ENCODE results near the gene WDSUB1. TPM values are rescaled to one million over a fixed set of nuclear protein-coding genes. Genes with fewer than 3 reads are reported as not detected.
A peak's percentile ranks its signal among the peaks of the same experiment; 100 is the strongest.

The WDSUB1 gene, protein sequence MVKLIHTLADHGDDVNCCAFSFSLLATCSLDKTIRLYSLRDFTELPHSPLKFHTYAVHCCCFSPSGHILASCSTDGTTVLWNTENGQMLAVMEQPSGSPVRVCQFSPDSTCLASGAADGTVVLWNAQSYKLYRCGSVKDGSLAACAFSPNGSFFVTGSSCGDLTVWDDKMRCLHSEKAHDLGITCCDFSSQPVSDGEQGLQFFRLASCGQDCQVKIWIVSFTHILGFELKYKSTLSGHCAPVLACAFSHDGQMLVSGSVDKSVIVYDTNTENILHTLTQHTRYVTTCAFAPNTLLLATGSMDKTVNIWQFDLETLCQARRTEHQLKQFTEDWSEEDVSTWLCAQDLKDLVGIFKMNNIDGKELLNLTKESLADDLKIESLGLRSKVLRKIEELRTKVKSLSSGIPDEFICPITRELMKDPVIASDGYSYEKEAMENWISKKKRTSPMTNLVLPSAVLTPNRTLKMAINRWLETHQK
- 10 to 100 TPM; 16.3 to 29.1 (median 27.2) TPM for polyA plus RNA-seq (ENCODE audit: insufficient read length in 4 of 4)

- peak; percentile 44 to 62 (median 56) for DNase-seq (ENCODE audit: low read depth in 4 of 4, low spot score in 3 of 4)
These were observed at the start of gene WDSUB1 for GRCh38 chr2:159285929-159286708. Gene WDSUB1, minus strand, starts transcription at chr2:159286703. Its CDS starts 3,634 bp downstream, at chr2:159283069.

- DNase-seq (ENCODE audit: low read depth in 4 of 4, low spot score in 3 of 4), result no peak
These were observed 40.2 kb upstream of the WDSUB1 start for GRCh38 chr2:159326569-159327255.

DNA sequence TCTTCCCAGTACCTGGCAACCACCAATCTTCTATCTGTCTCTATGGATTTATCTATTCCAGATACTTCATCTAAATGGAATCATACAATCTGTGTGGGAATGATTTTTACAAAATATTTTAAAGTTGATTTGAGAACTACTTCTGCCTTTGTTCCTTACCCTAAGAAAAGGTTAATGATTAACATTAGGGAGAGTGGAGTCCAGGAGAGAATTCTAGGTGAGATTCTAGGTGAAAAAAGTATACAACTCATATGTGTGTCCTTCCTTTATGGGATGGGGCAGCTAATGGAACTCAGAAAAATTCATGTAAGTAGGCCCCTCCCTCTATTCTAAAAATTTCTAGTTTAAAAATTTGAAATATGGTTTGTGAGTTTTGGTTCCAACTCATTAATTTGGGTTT, 35.9 kb upstream of the WDSUB1 start:
- no peak for DNase-seq (ENCODE audit: low read depth in 4 of 4, low spot score in 3 of 4)

GRCh38 chr2:159317392-159318088, 31.0 kb upstream of the WDSUB1 start:
- no peak for DNase-seq (ENCODE audit: low read depth in 4 of 4, low spot score in 3 of 4)

DNA sequence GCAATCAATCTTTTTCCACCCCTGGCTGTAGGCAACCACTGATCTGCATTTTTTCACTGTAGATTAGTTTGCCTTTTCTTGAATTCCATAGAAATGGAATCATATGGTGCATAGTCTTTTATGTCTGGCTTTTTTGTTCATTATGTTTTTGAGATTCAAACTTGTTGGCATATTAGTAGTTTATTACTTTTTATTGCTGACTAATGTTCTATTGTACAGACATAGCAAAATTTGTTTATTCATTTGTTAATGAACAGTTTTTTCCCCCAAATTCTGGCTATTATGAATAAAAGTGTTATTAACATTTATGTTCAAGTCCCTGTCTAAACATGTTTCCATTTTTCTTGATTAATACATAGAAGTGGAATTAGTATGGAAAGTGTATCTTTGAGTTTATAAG, 21.4 kb upstream of the WDSUB1 start:
- DNase-seq (ENCODE audit: low read depth in 4 of 4, low spot score in 3 of 4), result no peak

- DNase-seq (ENCODE audit: low read depth in 4 of 4, low spot score in 3 of 4), result no peak
These were observed 14.1 kb upstream of the WDSUB1 start for GRCh38 chr2:159300586-159300985.

DNA sequence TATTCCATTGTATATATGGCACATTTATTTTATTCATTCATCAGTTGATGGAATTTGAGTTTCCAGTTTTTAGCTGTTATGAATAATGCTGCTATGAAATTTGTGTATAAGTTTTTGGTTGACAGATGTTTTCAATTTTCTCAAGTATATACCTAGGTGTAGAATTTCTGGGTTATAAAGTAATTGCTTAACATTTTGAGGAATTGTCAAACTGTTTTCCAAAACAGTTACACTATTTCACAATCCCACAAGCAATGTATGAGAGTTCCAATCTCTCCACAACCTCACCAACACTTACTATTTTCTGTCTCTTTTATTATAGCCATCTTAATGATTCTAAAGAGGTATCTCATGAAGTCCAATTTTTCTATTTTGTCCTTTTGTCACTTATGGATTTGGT, 12.5 kb upstream of the WDSUB1 start:
- no peak for DNase-seq (ENCODE audit: low read depth in 4 of 4, low spot score in 3 of 4)

DNA sequence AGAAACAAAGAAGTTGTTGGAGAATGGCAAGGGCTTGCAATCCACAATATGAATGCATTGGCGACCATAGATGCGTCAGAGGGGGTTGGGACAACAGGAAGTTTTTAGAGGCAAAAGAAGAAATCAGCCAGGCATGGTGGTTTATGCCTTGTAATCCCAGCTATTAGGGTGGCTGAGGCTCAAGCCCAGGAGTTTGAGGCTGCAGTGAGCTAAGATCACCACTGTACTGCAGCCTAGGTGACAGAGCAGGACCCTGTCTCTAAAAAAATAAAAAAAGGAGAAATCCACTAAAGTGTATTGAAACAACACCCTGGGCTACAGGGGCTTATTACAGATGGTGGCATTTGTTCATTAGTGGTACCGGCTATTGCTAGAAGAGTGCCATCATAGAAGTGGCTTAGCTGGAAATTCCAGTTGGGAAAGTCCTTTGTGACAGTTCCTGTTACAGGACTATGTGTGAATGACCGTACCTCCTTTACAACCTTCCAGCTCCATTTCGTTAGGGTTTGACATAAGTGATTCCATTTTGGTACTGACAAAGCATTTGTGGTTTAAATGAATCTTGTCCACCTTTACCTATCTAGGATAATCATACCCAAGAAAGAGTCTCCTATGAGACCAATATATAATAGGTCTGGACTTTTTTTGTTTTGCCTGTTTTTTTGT, 10.7 kb upstream of the WDSUB1 start:
- no peak for DNase-seq (ENCODE audit: low read depth in 4 of 4, low spot score in 3 of 4)

GRCh38 chr2:159292157-159292556, 5.7 kb upstream of the WDSUB1 start:
- DNase-seq (ENCODE audit: low read depth in 4 of 4, low spot score in 3 of 4), result no peak

GRCh38 chr2:159290289-159290907, 3.9 kb upstream of the WDSUB1 start:
- DNase-seq (ENCODE audit: low read depth in 4 of 4, low spot score in 3 of 4), result no peak

GRCh38 chr2:159287733-159288132, 1.2 kb upstream of the WDSUB1 start:
- no peak for DNase-seq (ENCODE audit: low read depth in 4 of 4, low spot score in 3 of 4)

GRCh38 chr2:159286709-159287441, 372 bp upstream of the WDSUB1 start:
- peak; percentile 95 to 97 (median 96) for DNase-seq (ENCODE audit: low read depth in 4 of 4, low spot score in 3 of 4)

DNA sequence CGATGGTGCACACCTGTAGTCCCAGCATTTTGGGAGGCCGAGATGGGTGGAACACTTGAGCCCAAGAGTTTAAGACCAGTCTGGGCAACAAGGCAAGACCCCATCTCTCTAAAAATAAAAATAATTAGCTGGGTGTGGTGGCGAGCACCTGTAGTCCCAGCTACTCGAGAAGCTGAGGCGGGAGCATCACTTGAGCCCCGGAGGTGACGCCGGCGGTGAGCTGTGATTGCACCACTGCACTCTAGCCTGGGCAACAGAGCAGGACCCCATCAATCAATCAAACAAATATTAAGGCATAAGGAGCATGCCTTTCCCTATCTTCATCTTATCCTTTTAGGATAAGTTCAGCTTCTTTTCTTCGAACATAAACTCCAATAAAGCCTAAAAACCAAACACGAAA, 1.1 kb downstream of the WDSUB1 start:
- no peak for DNase-seq (ENCODE audit: low read depth in 4 of 4, low spot score in 3 of 4)

DNA sequence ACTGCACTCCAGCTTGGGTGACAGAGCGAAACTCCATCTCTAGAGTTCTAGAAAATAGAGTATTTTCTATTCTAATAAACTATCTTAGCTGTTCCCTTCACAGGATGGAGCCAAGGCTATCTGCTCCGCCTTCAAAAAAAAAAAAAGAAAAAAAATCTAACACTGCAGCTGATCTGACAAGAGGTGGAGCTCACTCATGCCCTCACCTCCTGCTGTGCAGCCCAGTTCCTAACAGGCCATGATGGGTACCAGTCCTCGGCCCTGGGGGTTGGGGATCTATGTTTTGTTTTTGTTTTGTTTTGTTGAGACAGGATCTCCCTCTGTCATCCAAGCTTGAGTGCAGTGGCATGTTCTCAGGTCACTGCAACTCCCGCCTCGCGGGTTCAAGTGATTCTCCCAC, 3.0 kb downstream of the WDSUB1 start:
- no peak for DNase-seq (ENCODE audit: low read depth in 4 of 4, low spot score in 3 of 4)

DNA sequence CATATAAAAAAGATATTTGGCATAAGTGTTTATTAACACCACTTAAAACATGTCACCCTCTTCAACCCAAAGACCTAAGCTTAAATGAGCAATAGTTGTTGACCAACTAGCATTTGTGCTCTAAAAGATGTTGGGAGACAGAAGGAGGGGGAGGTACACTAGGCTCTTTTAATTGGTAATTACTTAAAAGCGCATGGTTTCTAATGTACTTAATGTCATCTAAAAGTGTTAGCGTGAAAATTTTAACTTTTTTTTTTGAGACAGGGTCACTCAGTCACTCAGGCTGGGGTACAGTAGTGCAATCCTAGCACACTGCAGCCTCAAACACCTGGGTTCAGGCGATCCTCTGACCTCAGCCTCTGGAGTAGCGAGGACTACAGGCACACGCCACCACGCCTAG, 5.5 kb downstream of the WDSUB1 start:
- DNase-seq (ENCODE audit: low read depth in 4 of 4, low spot score in 3 of 4), result no peak

DNA sequence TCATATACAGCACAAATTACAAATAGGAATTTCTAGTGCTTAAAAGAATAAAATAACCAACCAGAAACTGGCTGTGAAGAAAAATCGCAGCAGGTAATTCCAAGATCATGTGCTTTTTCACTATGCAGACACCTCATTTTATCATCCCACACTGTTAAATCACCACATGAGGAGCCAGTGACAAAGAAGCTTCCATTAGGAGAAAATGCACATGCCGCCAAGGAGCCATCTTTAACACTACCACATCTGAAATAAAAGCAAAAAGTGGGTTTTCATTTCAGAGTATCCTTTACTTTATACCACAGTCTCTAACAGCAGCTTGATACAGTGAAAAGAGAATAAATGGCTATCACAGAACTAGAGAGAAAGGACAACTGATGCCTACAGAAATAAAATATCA, 6.8 kb downstream of the WDSUB1 start:
- no peak for DNase-seq (ENCODE audit: low read depth in 4 of 4, low spot score in 3 of 4)

DNA sequence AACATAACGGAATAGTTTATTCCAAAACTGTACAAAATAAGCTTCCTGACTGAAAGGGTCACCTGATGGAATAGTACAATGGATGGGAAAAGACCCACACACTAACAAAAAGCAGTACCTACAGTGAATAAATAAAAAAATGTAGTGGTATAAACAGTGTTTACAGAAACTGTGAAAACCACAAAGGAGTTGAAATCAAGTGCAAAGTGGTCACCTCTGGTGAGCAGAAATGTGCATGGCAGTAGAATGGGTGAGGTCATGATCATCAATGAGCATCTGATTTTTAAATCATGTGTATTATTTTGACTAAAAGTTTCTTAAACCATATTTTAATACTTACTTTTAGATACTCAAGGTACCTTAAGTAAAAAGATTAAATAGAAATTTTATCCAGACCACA, 11.4 kb downstream of the WDSUB1 start:
- DNase-seq (ENCODE audit: low read depth in 4 of 4, low spot score in 3 of 4), result no peak

GRCh38 chr2:159272156-159272555, 14.3 kb downstream of the WDSUB1 start:
- DNase-seq (ENCODE audit: low read depth in 4 of 4, low spot score in 3 of 4), result no peak

Measured in left renal pelvis (tissue), 4 donors.